GM10266 (cell line): ENCODE results near the gene SCP2.

ENCODE experiments used
- DNase-seq: peaks from one replicate; pipeline ENCODE4 v3.0.0; 2012; ENCODE audit errors: extremely low spot score
- TF ChIP-seq, protein P1 (sequence below): IDR thresholded peaks from 2 replicates; pipeline ENCODE4 v1.5.1; 2012; ENCODE audit warnings: mild to moderate bottlenecking, low read depth; ENCODE audit not compliant: control insufficient read depth, insufficient read depth; ENCODE audit errors: missing control alignments

SCP2 gene

DNA sequence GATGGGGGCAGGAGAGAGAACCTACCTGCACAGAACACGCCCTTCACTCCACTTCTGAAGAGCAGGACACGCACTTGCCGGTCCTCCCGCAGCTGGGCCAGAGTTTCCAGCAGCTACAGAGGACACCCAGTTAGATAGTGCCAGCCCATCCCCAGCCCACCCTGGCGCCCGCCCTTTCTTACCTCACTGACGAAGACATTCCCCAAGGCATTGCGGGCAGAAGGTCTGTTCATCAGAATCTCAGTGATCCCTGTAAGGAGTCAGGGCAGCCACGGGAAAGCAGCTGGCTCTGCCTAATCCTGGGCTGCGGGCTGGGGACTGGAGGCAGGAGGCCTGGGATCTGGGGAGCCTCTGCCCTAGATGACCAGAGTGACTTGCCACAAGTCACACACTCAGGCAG, 15.5 kb upstream of the SCP2 start:
- DNase-seq, result no peak

DNA sequence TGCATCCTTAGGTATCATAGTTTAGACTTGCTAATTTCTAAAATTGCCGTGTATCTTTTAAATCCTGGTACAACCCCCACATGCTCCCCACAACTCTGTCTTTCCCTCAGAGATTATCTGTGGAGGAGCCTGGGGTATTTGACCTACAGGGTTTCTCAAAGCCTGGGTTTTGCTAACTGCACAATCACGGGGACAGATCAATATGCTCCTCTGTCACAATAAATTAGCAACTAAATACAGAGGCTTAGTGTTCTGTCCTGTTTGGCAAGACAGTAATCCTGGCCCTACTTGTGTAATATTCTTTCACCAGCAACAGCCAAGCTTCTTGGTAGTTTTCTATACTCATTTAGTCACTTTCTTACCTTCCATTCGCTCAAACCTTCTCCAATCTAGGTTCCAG, 14.1 kb upstream of the SCP2 start:
- DNase-seq, result no peak
- TF ChIP-seq, protein P1, sequence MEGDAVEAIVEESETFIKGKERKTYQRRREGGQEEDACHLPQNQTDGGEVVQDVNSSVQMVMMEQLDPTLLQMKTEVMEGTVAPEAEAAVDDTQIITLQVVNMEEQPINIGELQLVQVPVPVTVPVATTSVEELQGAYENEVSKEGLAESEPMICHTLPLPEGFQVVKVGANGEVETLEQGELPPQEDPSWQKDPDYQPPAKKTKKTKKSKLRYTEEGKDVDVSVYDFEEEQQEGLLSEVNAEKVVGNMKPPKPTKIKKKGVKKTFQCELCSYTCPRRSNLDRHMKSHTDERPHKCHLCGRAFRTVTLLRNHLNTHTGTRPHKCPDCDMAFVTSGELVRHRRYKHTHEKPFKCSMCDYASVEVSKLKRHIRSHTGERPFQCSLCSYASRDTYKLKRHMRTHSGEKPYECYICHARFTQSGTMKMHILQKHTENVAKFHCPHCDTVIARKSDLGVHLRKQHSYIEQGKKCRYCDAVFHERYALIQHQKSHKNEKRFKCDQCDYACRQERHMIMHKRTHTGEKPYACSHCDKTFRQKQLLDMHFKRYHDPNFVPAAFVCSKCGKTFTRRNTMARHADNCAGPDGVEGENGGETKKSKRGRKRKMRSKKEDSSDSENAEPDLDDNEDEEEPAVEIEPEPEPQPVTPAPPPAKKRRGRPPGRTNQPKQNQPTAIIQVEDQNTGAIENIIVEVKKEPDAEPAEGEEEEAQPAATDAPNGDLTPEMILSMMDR, result no peak

More for the DNA sequence above, 15.5 kb upstream of the SCP2 start:
- TF ChIP-seq, protein P1, result no peak

- DNase-seq, result no peak
These were observed 13.5 kb upstream of the SCP2 start for GRCh38 chr1:52913537-52913936.

GRCh38 chr1:52914463-52914862, 12.6 kb upstream of the SCP2 start:
- TF ChIP-seq, protein P1, result no peak
- no peak for DNase-seq

More at GRCh38 chr1:52913537-52913936, 13.5 kb upstream of the SCP2 start:
- TF ChIP-seq, protein P1, result no peak

DNA sequence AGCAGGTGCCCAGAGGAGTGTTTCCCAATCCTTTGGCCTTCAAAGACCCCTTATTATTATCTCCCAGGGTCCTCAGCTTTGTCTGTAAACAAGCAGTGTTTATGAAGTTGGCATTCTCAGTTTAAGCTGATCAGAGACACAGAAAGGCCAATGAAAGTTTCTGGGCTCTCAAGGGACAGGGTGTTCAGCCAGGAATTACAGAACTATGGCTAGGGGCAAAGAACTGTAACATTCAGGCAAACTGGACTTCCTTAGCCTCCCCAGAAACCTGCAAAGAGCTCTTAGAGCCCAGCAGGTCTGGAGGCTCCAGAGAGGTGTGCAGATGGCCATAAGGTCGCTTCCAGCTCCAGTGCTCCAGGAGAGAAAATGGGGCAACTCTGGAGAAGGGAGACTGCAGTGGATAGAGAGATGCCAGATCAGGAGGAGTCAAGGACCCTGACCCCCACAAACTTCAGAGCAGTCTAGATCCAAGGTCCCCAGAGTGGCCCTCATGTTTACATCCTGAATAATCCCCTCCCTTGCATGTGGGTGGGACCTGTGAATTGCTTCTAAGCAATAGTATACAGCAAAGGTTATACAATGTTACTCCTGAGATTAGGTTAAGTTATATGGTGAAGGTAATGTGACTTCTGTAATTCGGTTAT, 11.7 kb upstream of the SCP2 start:
- no peak for DNase-seq

DNA sequence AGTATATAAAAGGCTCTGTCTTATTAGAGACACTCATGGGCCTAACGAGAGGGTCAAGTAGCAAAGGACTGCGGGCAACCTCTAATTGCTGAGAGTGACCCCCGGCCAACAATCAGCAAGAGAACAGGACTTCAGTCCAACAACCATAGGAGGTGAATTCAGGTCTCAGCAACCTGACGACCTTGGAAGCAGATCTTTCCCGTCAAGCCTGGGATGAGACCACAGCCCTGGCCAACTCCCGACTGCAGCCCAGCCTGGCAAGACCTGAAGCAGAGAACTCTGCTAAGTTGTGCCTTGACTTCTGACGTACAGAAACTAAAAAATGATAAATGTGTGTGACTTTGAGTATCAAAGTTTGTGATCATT, 11.2 kb upstream of the SCP2 start:
- TF ChIP-seq, protein P1, result no peak
- no peak for DNase-seq

More for the DNA sequence above, 11.7 kb upstream of the SCP2 start:
- TF ChIP-seq, protein P1, result no peak

DNA sequence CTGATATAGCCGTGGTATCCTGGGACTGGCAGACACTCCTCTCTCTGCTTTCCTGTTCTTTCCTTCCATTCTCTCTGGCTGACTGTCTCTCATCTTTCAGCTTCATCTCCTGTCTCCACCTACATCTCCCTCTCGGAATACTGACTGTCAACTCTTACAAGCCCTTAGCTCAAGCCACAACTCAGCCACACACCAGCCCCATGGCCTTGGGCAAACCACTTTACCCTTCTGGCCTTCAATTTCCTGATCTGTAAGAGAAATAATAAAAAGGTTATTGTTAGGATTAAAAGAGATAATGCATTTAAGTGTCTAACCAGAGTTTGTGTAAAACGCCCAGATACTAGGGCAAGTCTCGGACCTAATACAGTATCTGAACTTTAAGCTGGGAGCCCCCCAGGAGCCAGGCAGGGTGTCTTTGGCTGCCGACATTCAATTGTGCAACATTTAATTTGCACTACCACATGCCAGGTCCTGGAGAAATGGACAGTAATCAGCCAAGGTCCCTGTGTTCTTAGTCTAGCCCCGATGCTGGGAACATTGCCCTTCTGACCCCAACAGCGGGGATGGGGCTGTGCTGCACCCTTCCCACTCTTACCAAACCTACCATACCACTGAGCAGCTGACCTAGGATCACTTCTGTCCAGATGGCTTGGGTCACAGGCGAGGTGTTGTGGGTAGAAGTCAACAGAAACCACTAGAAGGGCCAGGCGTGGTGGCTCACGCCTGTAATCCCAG, 10.7 kb upstream of the SCP2 start:
- DNase-seq, result no peak
- TF ChIP-seq, protein P1, result no peak
